ENCODE data around the gene ARHGEF4.
A peak's percentile ranks its signal among the peaks of the same experiment; 100 is the strongest.
"Not testable (repeated sequence)": the region's sequence is repeated elsewhere in the genome, so short reads cannot be mapped to it uniquely, and the experiment has no call there.

The ARHGEF4 gene

GRCh38 chr2:130887643-130888042 lies 50.9 kb downstream of the ARHGEF4 start:
- DNase-seq: no peak

DNA sequence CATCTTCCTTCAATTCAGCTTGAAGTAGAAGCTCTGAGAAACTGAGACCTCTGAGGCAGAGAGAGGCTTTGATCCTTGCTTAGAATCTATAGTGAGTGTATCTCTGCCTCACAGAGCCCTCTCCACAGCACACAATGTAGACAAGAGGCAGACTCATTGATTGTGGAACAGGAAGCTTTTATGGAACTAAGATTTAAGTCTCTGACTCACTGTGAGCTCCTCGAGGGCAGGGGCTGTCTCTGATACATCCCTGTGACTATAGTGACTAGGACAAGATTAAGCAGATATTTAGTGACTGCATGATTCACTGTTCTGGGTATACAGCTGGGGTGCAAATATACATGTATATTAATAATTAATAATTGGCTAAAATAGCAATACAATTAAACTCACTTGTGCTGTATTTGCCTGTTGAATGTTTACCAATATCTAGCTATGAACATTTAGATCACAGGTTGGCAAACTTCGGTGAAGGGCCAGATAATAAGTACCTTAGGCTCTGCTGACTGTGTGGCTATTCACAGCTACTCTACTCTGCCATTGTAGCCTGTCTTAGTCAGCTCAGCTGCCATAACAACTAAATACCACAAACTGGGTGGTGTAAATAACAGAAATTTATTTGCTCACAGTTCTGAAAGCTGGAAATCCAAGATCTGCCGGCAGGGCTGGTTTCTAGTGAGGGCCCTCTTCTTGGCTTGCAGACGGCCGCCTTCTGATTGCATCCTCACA lies 54.4 kb downstream of the ARHGEF4 start:
- no peak for DNase-seq

DNA sequence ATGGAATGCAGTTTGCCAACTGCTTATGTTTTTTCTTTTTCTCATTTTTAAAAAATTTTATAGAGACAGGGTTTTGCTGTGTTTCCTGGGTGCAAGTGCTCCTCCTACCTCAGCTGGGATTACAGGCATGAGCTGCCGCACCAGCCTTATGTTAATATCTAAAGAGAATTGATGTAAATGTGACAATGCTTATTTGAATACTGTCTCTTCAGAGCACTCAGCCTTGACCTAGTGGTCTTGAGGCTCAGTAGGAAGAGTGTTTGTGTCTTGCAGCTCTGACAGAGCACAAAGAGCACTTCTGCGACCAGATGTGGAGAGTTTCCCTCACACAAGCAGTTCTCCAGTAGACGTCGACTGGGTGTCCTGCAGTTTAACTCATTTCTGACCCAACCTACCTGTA lies 55.3 kb downstream of the ARHGEF4 start:
- DNase-seq: no peak

DNA sequence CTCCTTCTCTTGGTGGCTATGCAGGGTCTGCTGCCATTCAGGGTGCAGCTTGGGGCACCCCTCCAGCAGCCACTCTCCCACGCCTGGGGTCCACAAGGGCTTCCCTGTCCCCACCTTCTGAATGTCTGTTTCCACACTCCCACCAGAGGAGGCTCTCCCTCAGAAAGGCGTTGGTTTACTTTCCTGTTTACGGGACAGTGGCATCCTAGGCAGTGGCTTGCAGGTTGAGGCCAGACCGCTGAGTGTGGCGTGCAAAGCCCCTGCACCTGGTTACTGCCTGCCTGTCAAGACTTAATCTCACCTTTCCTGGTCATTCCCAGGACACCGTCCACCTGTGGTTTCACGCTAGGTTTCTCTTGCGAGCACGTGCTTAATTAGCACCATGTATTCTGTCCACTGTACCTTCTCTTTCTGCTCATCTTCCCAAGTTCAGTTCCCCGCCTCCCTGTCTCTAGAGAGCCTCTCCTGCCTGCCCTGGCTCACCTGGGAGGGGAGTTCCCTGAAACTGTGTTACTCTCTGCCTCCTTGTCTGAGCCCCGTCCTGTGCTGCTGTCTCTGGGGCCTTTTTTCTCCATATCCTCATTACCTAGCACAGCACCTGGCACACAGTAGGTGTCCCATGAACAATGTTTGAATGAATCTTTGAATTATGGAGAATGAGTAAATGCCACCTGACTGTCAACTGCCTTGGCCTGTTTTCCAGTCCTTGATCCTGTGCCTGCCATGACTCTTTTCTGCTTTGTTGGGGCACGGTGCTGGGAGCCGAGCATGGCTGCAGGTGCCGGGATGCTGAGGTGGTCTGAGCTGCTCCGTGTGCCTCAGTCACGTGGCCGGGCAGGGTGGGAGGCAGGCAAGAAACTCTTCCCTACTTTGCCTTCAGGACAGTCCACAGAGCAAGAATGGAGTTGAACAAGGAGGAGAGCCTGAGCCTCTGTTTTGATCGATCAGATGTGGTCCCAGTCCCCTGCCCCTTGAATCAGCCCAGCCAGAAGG lies 56.4 kb downstream of the ARHGEF4 start:
- DNase-seq: no peak

- DNase-seq: no peak
These were observed 57.7 kb downstream of the ARHGEF4 start for GRCh38 chr2:130894326-130894942.

DNA sequence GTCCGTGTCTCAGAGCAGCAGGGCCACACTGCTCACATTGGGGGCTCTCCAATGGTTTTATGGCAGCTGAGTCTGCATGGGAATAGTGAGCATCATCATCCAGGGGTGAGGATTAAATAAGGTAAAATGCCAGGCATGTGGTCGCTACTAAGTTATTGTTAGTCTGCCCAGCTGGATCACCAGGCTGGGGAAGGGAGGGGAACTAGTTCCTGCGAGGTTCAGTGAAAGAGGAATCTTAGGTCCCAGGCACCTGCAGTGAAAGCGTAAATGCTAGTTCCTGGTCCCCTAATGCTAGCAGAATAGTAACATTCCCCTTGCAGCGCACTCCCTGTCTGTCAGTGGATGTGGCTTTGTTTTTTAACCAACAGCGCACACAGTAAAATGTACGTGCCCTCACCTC lies 60.1 kb downstream of the ARHGEF4 start:
- DNase-seq: no peak

GRCh38 chr2:130898553-130898952 lies 61.8 kb downstream of the ARHGEF4 start:
- no peak for DNase-seq

GRCh38 chr2:130899306-130899705 lies 62.6 kb downstream of the ARHGEF4 start:
- DNase-seq: no peak

GRCh38 chr2:130901061-130901460 lies 64.3 kb downstream of the ARHGEF4 start:
- DNase-seq: no peak

- not testable (repeated sequence) for DNase-seq
These were observed 64.9 kb downstream of the ARHGEF4 start for GRCh38 chr2:130901626-130902025.

DNA sequence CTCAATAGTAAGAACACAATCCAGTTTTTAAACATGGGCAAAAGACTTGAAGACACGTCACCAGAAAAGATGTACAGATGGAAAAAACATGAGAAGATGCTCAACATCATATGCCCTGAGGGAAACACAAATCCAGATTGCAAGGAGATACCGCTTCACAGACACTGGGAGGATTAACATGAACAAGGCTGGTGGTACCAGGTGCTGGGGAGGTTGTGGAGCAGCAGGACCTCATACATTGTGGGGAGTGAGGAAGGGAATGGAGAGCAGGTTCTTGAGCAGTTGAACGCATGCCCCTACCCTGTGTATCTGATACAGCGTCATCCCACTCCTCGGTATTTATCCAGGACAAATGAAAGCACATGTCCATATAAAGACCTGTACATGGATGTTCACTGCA lies 72.1 kb downstream of the ARHGEF4 start:
- DNase-seq: no peak

DNA sequence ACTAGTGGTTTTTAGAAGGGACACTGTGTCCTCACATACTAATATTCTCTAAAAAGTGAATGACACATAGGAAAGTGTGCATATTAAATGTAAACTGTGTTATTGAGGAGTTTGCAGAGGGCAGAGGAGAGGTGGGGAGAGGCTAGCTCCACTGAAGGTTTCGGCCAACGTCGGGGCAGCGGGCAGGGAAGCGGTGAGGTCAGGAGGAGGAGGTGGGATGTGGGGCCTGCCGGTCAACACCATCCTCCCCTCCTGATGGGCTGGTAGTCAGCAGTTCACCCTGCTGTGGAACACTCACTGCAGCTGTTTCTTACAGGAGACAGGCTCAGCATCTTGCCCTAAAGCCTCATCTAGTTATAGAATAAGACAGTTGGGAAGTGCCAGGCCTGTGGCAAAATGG lies 74.2 kb downstream of the ARHGEF4 start:
- no peak for DNase-seq

GRCh38 chr2:130911482-130911881 lies 74.8 kb downstream of the ARHGEF4 start:
- no peak for DNase-seq

DNA sequence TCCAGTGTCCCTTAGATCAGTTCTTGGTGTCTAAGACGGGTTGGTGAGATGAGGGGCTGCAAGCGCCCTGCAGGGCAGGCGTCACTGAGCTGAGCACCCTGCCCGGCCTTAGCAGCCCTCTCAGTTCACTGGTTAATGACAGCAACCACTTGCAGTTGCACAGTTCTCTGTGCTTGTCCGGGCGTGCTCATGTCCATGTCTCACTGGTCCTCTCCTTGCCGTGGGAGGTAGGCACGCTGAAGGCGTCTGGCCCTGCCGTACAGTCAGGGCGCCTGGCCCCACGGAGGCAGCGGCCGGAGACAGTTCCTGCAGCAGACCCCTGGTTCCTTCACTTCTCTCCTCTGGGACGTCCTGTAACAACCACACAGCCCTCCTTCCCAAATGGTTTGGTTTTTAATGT lies 75.3 kb downstream of the ARHGEF4 start:
- DNase-seq: no peak

DNA sequence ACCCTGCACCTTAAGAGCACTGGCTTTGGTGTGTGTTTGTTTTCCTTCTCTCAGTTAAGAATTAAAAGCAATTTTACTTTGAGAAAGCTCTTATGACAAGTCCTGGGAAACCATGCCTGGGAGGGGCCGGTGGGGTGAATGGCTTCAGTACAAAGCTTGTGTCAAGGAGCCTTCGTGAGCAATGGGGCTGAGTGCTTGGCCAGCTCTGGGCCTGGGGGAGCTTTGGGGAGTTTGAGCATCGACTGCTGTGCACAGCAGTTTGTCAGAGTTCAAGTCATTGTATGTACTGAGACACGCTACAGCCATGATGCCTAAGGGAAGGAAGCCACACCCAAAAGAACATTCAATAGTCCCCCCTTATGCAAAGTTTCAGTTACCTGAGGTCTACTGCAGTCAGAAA lies 75.8 kb downstream of the ARHGEF4 start:
- no peak for DNase-seq

GRCh38 chr2:130913891-130914290 lies 77.2 kb downstream of the ARHGEF4 start:
- DNase-seq: no peak

DNA sequence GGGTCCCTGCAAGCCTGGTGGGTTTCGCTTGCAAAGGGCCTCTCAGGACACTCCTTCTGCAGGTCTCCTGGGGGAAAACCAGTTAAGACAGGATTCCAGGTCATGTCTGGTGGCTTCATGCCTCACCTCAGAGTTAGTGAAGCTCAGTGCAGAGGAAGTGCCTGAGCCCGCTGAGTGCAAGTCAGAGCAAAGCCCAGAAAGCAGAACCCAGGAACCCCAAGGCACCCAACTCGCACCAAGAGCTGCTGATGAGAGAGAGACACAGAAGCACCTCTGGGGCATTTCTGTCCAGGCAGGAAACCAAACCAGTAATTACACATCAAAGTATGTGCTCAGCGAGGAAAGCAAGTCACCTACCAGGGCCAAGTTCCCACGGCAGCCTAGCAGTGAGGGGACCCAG lies 78.4 kb downstream of the ARHGEF4 start:
- no peak for DNase-seq

DNA sequence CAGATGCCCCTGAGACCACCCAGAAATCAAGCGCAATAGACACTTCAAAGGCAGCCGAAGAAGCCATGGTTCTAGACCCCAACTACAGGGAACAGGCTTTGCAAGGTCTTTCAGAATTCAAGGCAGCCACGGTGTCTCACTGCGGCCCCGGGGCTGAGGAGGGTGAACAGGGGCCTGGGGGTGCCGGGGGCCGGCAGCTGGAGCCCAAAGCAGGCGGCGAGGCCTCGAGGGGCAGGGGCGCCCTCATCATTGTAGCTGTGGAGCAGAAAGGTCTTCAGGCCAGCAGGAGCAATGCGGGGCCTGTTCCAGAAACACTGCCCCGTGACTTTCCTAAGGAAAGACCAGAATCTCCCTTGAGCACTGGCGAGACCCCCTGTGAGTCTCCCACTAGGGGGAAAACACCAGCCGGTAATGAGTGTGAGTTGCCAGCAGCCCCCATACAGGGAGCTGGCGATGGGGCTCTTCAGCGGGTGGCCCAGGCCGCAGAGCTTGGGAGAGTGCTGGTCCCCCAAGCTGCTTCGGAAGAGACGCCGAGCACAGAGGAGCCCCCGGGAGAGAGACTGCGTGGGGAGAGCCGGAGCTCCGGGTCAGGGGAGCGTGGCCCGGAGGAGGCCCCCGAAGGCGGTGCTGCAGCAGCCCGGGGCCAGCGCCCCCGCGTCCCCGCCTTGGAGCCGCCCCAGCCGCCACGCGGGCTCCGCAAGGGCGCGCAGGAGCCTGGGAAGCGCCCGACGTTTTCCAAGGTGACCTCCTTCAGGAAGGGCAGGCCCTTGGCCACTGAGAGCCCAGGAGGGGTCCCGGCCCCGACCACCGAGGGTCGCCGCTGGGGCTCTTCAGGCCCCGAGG lies 79.1 kb downstream of the ARHGEF4 start:
- no peak for DNase-seq

DNA sequence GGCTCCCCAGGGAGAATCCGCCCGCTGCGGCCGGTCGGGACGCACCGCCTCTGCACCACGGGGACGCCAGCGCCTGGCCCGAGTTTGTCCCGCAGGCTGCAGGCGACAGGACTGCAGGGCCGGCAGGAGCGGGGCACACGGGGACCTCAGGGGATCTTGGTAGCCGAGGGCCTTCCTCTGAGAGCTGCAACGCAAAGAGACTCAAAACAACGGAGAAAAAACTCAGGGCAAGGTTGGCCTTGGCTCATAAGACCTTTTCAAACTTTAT lies 79.7 kb downstream of the ARHGEF4 start:
- DNase-seq: no peak

GRCh38 chr2:130917006-130917688 lies 80.4 kb downstream of the ARHGEF4 start:
- DNase-seq: no peak

- DNase-seq: no peak
These were observed 81.7 kb downstream of the ARHGEF4 start for GRCh38 chr2:130918393-130918792.

DNA sequence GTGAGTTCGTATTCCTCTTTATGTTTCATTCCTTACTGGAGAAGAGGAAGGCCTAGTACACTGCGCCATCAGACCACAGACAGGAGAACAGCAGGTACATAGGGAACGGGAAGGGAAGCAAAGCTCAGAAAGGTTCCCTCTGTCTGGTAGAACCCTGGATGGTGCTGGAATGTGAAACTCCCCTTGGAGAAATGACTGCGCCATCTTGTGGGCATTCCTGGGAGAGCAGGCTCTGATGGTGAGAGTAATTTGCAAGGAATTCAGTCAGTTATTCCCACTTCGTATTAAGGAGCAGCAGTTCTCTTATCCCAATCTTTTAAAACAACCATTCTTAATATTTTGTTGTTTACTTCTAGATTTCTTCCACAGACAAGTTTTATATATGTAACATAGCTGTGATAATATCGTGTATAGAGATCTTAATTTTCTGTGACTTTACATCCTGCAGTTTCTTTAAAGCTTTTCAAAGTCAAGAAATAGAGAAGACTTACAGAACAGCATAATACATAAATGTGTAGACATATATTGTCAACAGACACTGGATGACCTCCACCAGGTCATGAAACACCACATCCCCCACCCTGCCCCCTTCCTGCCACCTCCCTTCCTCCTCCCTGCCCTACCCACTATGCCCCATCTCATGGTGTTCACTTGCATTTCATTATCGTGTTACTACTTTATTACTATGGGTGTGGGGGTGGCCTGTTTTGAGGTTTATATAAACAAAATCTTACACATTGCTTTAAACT lies 83.9 kb downstream of the ARHGEF4 start:
- DNase-seq: peak; percentile 0
